GM19468 (cell line): ENCODE results near the gene ALCAM.

Experiments used
- ATAC-seq: cut with Tn5 transposase; IDR thresholded peaks from one replicate; pipeline ENCODE4 v1.9.1; 2021; ENCODE audit warnings: mild to moderate bottlenecking, moderate library complexity, moderate number of reproducible peaks; ENCODE audit not compliant: unreplicated experiment; ENCODE audit errors: extremely low read depth

ALCAM gene

DNA sequence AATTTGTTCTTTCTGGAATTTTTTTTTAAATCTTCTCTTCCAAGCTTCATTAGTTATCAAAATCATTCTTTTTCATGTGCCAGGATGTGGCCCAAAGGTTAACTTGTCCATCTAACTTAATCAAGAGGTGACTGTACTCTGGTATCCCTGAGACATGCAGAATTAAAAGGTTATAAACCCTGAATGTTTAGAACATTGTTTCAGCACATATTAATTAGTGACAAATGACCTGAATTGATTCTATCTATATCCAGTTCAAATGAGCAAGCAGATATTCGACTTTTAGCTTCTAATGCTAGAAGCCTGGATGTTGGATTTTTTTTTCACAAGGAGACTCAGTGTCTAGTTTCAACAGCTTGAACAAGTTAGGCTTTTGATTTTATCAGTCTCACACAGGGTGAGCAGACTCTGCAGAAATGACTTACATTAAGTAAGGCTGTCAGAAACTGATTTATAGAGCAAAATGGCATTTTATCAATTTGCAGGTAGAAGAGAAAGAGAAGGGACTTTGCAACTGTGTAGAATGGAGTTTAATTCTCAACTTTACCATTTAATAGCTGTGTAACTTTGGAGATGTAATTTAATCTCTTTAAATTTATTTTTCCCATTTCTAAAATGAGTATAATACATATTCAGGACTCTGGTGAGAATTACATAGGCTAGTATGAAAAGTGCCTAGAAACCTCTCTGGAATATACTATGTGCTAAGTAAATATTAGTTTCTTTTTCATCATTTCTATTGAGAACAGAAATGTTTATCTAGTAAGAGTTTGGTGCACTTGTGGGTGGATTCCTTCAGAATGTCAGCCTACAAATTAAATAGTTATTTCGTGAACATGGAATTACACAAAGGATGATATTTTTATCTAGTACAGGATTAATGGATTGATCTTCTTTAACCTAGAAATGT lies 100.0 kb downstream of the ALCAM start:
- no peak for ATAC-seq

DNA sequence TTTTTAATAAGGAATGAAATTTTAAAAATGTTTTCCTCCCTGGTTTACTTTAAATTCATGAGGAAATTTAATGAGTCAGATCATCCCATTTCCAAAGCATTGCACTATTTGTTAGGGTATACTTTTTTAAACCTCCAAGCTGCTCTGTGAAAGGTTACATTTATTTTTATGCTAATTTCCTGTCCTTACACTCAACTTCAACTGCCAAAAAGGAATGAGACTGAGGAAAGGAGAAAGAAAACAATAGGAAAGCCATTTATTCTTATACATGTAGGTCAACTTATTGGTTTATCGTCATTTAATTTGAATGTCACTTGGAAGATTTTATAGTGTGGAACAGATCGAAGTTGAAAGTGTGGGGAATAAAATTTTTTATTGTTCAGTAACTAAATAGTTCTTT lies 104.1 kb downstream of the ALCAM start:
- no peak for ATAC-seq

DNA sequence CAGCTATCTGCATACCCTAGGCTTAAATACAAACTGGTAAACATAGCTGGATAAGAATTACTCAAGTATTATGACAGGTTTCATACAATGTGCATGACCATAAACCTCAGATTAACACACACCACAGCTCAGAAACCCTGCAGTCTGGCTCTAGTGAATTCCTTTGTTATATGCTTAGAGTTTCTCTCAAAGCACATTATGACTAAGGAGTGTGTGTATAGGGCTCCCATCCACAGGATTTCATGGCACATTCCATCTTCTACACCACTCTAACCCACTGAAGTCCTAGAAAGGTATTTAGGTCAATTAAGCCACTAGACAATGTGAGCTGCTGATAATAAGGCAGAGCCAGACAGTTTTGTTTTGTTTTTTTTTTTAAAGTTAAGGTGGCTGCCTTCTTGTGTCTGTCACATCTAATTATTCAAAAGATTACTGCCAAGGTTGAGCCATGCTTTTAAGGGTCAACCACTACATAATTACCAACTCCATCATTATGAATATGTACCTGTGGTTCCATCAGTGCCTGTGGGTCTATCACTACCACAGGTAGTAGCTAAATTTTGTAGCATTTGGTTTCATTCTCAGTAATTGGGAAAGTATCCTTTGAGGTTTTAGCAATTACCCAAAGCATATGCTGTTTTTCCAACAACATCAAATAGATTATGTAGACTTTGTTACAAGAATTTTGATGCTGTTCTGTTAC lies 107.0 kb downstream of the ALCAM start:
- no peak for ATAC-seq

DNA sequence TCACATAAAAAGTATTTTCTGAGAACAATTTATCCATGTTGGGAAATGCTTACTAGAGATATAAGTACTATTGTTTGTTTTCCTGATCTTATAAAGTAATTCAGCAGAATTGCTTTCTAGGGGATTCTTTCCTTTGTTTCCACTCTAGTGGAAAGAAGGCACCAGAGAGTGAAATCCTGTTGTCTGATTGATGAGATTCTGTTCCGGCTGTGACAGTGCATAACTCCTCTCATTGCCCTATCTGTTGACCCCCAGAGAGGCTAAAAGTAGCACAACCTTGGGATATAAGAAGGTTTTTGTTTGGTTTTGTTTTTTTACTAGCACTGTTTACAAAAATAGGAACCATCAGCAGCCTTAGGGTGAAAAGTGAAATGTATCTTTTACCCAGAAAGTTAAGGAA lies 114.1 kb downstream of the ALCAM start:
- ATAC-seq = no peak

DNA sequence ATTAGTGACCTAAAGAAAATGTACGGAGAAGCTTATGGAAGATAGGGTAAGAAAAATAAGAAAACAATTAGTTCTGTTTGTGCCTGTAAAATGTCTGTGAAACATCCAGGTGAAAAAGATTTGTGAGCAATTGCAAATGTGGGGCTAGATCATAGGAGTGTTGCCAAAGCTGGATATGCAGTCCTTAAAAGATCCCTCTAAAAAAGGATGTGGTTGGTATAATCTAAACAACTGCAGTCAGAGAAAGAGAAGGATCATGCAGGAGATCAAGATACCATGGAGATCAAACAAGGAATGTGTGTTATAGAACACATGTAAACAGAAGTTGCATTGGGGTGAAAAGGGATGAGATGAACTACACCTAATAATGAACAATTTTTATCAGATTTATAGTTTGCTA lies 116.8 kb downstream of the ALCAM start:
- ATAC-seq = no peak

DNA sequence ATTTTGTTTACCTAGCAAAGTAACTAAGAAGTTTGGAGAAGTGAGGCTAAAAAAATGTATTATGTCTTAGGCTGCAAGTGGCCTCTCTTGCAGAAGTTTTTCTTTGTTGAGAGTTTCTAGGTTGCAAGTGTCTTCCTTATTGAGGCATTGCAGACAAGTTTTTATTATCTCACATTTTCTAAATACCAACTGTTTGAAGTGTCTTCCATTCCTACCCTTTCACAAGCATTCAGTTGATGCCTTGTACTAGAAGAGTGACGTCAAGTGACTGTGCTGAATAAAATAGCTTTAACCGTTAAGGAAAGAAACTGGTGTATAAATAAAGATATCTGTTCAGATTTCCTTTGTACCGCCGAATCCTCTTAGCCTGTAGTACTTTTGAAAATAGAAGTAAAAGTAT lies 123.3 kb downstream of the ALCAM start:
- ATAC-seq = no peak

DNA sequence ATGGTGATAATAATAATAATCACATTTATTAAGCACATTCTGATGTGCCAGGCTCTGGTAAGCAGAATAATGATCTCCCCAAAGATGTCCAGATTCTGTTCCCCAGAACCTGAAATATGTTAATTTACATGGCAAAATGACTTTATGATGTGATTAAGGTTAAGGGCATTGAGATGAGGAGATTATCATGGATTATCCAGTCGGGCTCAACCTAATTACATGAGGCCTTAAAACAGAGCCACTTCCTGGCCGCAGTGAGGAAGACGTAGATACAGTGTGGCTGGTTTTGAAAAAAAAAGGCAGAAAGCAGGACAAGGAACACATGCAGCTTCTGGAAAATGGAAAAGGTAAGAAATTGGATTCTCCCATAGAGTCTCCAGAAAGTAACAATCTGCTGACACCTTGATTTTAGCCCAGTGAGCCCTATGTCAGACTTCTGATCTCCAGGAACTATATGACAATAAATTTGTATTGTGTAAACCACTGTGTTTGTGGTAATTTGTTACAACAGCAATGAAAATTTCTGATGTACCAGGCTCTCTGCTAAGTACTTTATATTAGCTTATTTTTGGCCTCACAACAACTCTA lies 126.7 kb downstream of the ALCAM start:
- no peak for ATAC-seq

DNA sequence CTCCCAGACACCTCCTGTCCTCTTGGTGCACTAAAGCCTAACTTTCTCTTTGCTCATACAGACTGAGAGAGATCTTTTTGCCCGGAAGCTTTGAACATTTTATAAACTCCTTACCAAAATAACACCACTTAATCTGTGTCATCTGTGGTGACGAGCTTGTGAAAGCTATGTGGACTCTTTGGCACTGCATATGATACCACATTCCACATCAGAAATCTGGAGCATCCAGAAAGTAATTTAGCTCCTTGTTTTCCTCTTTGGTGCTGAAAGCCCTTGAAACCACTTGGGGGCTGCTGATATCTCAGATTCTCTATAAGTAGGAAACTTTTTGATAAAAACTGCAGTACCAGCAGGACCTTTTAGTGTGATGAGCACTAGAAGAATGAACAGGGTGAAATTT lies 128.3 kb downstream of the ALCAM start:
- no peak for ATAC-seq

DNA sequence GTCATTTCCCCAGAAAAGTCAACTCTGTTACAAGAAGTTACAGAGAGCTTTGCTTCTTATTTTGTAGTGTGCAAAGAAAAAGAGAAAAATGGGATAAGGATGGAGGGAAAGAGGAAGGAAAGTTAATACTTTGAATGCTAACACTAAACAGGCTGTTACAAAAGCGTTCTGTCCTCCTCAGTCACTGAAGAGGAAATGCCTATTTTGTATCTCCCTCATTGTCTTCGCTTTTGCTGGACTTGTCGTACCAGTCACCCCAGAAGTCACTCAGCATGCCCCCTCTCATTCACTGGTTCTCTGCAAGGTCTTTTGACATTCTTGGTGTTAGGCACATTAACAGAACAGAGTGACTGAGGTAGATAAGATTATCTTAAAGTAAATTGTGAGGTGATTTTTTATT lies 129.6 kb downstream of the ALCAM start:
- no peak for ATAC-seq

DNA sequence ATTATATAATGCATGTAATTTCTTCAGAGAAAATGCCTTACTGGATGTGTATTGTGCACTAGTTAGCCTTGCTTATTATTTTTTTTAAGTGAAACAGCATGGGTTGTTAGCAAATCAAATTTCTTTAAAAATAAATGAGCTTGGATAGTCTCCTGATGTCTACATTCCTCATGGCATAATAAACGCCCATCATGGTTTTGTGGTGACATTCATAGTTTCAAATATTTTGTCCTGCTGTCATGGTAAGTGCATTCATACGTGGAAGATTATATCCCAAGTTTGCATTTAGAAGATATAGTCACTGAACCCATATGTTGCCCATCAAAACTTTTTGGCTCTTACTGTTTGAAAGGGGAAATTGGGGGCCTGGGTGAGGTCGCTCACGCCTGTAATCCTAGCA lies 130.7 kb downstream of the ALCAM start:
- no peak for ATAC-seq

DNA sequence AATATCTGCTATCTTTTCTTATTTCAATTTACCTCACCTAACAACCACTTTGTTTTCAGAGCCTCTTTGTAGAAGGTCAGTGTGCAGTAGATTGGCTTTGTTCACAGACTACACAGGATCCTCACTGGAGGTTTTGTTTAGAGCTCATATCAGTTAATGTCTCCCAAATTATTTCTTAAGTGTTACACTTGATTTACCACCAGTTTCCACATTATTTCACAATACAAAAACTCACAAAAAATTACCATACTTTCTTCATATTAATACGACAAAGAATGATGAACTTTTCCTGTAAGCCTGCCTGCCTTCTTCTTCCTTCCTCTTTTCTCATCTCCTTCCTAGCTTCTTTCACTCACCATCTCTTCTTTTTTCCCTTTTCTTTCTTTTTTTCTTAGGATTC lies 133.3 kb downstream of the ALCAM start:
- no peak for ATAC-seq

DNA sequence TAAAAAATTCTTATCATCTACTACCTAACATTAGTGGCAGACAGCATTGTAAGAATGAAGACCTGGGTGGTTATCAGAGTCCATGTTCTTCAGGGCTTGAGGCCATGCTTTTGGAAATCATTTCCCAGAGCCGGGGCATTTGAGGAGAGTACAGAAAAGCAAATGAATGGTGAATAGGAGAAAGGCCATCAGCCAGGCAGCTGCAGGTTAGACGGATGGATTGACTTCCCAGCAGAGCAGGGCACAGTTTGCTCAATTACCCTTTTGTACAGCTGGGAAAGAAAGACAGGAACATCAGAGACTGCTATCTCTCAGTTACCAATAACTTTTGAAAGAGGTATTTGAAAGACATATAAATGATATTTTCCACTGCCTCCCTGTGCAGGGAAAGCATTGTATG lies 135.6 kb downstream of the ALCAM start:
- ATAC-seq = no peak

DNA sequence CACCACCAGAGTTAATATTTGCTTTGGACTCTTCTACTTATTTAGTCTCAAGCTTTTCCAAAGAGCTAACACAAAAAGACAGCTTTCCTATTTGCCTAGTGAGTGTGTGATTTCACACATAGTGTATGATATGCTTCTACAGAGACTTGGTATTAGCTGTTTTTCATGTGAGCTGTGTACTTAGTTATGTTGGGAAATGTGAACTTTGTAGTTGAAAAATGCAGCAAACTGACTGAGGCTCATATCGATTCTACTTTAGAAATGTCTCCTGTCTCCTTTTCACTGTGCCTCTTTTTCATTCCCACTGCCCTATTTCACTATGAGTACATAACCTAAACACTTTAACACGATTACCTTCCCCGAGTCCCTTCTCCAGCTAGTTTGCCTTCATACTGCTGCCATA lies 136.5 kb downstream of the ALCAM start:
- ATAC-seq = no peak

DNA sequence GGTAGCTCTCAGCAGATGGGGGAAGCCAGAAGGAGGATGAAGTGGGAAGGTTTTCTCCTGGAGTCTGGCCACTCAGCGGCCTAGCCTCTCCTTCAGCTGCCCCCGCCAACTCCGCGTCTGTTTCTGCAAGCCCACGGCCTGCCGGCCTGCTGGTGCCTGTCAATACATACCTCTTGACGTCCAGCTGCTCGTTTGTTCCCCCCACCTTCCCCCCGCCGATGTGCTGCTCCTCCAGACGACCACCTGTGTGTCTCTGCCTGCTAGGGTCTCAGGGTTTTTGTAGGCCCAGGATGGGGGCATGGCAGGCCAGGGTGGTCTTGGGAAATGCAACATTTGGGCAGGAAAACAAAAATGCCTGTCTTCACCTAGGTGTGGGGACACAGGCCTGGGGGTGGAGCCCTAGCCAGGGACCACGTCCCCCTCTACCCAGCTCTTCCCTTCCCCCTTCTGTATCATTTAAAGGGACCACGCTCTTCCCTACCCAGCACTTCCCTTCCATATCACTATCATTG lies 137.8 kb downstream of the ALCAM start:
- no peak for ATAC-seq

DNA sequence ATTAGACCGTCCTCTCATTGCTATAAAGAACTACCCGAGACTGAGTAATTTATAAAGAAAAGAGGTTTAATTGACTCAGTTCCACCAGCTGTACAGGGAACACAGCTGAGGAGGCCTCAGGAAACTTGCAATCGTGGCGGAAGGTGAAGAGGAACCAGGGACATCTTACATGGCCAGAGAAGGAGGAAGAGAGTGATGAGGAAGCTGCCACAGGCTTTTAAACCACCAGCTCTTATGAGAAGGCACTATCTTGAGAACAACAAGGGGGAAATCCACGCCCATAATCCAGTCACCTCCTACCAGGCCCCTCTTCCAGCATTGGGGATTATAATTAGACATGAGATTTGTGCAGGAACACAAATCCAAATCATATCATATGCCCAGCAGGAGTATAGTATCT lies 138.5 kb downstream of the ALCAM start:
- ATAC-seq = no peak

DNA sequence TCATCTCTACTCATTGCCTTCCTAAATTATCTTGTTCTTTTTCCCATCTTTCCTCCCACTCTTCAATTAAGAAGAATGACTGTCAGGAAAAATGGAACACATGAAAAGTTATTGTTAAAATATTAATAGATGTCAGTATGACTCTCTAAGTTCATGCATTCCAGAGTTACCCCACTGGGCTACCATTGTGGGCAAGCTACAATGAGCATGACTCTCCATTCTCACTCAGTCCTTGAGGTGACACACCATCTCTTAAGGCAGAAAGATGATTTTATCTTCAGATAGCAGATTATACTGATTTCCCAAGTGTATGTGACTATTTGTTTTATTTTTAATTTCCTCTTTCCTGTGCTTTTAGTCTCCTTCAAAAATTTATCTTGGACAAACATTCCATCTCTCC lies 144.3 kb downstream of the ALCAM start:
- ATAC-seq = no peak

DNA sequence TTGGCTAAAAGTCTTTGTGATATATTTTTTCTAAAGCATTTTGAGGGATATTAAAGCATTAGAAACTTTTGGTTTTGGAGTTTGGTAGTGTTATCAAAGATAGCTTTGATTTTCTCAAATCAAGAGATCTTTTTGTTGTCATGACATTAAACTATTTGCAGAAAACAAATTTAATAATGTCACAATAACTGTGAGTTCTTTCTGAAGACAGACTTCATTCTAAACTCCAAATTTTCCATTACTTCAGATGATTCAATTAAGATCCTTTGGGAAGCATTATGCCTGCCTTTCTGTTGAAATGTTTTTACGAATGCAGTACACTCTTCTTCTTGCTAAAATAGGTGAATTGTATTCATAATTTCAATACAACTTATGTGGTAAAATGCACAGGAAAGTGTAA lies 145.4 kb downstream of the ALCAM start:
- ATAC-seq = no peak

DNA sequence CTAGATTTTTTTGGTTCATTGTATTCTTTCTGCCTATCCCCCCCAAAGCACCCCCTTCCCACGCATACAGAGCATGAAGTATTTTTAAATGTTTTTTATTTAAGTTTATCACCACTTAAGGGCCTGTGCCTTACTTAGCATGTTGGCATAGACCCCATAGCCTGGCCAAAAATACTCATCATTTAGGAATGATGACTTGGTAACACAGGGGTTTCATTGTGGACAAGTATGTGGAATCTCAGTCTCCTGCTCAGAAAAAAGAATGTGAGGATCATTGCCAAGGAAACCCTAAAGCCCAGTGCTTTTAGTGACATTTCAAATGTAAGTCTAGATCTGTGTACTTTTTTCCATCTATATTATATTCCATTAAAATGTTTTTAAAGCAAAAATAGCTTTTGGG lies 146.3 kb downstream of the ALCAM start:
- no peak for ATAC-seq

DNA sequence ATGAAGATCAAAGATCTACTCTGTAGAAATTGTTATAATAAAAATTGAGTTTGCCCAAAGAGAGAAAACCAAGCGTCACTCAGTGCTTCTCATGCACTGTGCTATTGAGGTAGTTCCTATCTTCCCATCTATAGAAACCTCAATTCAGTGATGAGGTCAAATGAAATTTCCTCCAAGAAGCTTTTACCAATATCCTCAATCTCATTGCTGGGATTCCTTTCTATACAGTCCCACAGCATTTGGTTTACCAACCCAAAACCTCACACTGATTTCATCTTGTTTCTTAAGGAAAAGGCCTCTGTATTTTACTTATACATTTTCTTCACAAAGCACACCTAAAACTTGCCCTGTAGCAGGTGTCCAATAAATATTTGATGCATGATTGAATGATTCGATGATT lies 147.2 kb downstream of the ALCAM start:
- no peak for ATAC-seq

DNA sequence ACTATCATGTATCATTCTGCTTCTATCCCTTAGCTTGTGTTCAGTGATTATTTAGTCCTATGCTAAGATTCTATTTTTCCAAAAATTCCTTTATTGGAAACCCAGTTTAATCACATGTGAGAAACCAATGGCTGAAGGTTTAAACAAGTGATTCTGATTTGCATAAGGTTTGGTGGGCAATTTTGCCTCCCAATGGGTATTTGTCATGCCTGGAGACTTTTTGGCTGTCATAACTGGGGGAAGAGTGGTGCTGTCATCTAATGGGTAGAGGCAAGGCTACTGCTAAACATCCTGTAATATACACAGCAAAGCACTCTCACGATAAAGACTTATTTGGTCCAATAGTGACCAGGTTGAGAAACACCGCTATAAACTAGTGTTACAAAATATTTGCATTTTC lies 148.7 kb downstream of the ALCAM start:
- ATAC-seq = no peak

DNA sequence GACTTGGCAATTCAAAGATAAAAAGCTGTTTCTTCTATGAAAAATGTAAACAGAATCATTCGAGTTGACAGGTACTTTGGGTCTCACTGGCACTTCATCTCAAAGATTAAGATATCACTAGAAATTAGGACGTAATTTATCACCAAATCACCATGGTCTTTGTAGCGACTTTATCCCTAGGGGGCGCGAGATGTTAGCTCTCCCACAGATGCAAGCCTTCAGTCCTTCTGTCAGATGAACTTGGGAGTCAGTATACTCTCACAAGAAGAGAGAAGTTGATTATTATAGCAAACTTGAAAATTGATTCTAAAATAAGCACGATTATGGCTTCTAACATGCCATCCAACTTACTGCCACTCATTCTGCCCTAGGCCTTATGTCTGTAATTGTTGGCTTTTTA lies 150.3 kb downstream of the ALCAM start:
- no peak for ATAC-seq
